RPMI8226 (cell line): Measurements from ENCODE around the gene CAT.
"Not testable (repeated sequence)": the region's sequence is repeated elsewhere in the genome, so short reads cannot be mapped to it uniquely, and the experiment has no call there.

Experiments
- DNase-seq: peaks from one replicate; pipeline ENCODE4 v3.0.0-alpha.2; 2015

The CAT gene

GRCh38 chr11:34438529-34439507 lies at the start of gene CAT:
TSS of gene CAT (plus strand) at chr11:34438934. CDS start at chr11:34439014, 80 bp downstream.
- DNase-seq = peak; percentile 93

- DNase-seq = no peak
These were observed 43.9 kb upstream of the CAT start for GRCh38 chr11:34394771-34395300.

- DNase-seq = no peak
These were observed 42.7 kb upstream of the CAT start for GRCh38 chr11:34395916-34396550.

- DNase-seq = no peak
These were observed 41.6 kb upstream of the CAT start for GRCh38 chr11:34397120-34397519.

- DNase-seq = no peak
These were observed 40.9 kb upstream of the CAT start for GRCh38 chr11:34397811-34398210.

GRCh38 chr11:34403431-34403830 lies 35.3 kb upstream of the CAT start:
- DNase-seq = no peak

- DNase-seq = no peak
These were observed 34.5 kb upstream of the CAT start for GRCh38 chr11:34404280-34404679.

- no peak for DNase-seq
These were observed 33.5 kb upstream of the CAT start for GRCh38 chr11:34405079-34405858.

GRCh38 chr11:34406413-34406812 lies 32.3 kb upstream of the CAT start:
- no peak for DNase-seq

GRCh38 chr11:34407121-34407813 lies 31.5 kb upstream of the CAT start:
- DNase-seq = no peak

GRCh38 chr11:34408580-34409172 lies 30.1 kb upstream of the CAT start:
- peak; percentile 7 for DNase-seq

GRCh38 chr11:34411111-34411510 lies 27.6 kb upstream of the CAT start:
- no peak for DNase-seq

GRCh38 chr11:34411791-34412190 lies 26.9 kb upstream of the CAT start:
- DNase-seq = no peak

- DNase-seq = no peak
These were observed 25.5 kb upstream of the CAT start for GRCh38 chr11:34413263-34413662.

GRCh38 chr11:34415538-34415937 lies 23.2 kb upstream of the CAT start:
- DNase-seq = no peak

- no peak for DNase-seq
These were observed 22.6 kb upstream of the CAT start for GRCh38 chr11:34416088-34416487.

GRCh38 chr11:34416766-34417165 lies 22.0 kb upstream of the CAT start:
- no peak for DNase-seq

GRCh38 chr11:34417202-34417601 lies 21.5 kb upstream of the CAT start:
- no peak for DNase-seq

- no peak for DNase-seq
These were observed 19.6 kb upstream of the CAT start for GRCh38 chr11:34419158-34419557.

- no peak for DNase-seq
These were observed 15.4 kb upstream of the CAT start for GRCh38 chr11:34423300-34423699.

GRCh38 chr11:34424826-34425225 lies 13.9 kb upstream of the CAT start:
- DNase-seq = not testable (repeated sequence)

GRCh38 chr11:34425360-34425759 lies 13.4 kb upstream of the CAT start:
- no peak for DNase-seq
